ENCODE measurements around the gene KCMF1.

The KCMF1 gene

GRCh38 chr2:84956334-84957297 is 14.3 kb upstream of the KCMF1 start:
- no peak for DNase-seq

GRCh38 chr2:84957771-84958134 is 13.2 kb upstream of the KCMF1 start:
- no peak for DNase-seq

- DNase-seq = peak; percentile 40
Measured at GRCh38 chr2:84958135-84959059, 12.6 kb upstream of the KCMF1 start.

GRCh38 chr2:84959095-84959565 is 11.8 kb upstream of the KCMF1 start:
- DNase-seq = no peak

- DNase-seq = no peak
Measured at GRCh38 chr2:84959566-84960506, 11.1 kb upstream of the KCMF1 start.

- DNase-seq = no peak
Measured at GRCh38 chr2:84962917-84963316, 8.0 kb upstream of the KCMF1 start.

- no peak for DNase-seq
Measured at GRCh38 chr2:84963323-84963691, 7.7 kb upstream of the KCMF1 start.

GRCh38 chr2:84963692-84964405 is 7.1 kb upstream of the KCMF1 start:
- DNase-seq = no peak

GRCh38 chr2:84964406-84965191 is 6.4 kb upstream of the KCMF1 start:
- no peak for DNase-seq

- no peak for DNase-seq
Measured at GRCh38 chr2:84965192-84965516, 5.8 kb upstream of the KCMF1 start.

GRCh38 chr2:84965827-84966226 is 5.1 kb upstream of the KCMF1 start:
- DNase-seq = no peak

GRCh38 chr2:84966731-84967130 is 4.2 kb upstream of the KCMF1 start:
- no peak for DNase-seq

GRCh38 chr2:84969511-84970209 is 1.3 kb upstream of the KCMF1 start:
- DNase-seq = peak; percentile 19

- DNase-seq = peak; percentile 89
Measured at GRCh38 chr2:84970210-84970867, 622 bp upstream of the KCMF1 start.

GRCh38 chr2:84971510-84972206 is 697 bp downstream of the KCMF1 start:
- peak; percentile 77 for DNase-seq

- DNase-seq = no peak
Measured at GRCh38 chr2:84972207-84972783, 1.3 kb downstream of the KCMF1 start.

- no peak for DNase-seq
Measured at GRCh38 chr2:84972932-84973331, 2.0 kb downstream of the KCMF1 start.

- no peak for DNase-seq
Measured at GRCh38 chr2:84980263-84980983, 9.5 kb downstream of the KCMF1 start.
